ENCODE measurements around the gene RPUSD1.

GRCh38 chr16:818132-818531, 30.0 kb upstream of the RPUSD1 start:
- no peak for TF ChIP-seq CTCF (IDR thresholded peaks at IDR 0.05)
- TF ChIP-seq POLR2A (IDR thresholded peaks at IDR 0.05), result no peak

All from heart left ventricle (tissue), 13 donors.